ENCODE data around the gene TRNAU1AP. TPM values are rescaled to one million over a fixed set of nuclear protein-coding genes. Genes with fewer than 3 reads are reported as not detected.

TRNAU1AP gene
- total and polyA plus RNA-seq, 2 of the 13 experiments (the other 11 are each of a cell fraction or from before 2014, with no cell fraction given), result 29.0 to 42.9 TPM

DNA sequence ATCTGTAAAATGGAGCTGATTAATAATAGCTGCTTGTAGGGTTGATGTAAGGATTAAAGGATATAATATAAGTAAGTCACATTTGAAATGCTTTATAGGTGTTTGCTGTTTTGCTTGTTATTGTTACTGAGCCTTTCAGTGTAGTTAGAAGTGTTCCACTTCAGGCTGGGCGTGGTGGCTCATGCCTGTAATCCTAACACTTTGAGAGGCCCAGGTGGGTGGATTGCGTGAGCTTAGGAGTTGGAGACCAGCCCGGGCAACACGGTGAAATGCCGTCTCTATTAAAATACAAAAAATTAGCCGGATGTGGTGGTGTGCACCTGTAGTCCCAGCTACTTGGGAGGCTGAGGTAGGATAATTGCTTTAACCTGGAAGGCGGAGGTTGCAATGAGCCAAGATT lies 12.2 kb downstream of the TRNAU1AP start:
- CTCF ChIA-PET (ENCODE audit: low intra/inter-chr PET ratio, low total read pairs), result no interaction called here
- Histone ChIP-seq H3K9ac (ENCODE audit: insufficient read depth, low read depth, low read length) (no peak overlapping the region), H4K20me1 (ENCODE audit: insufficient read depth, low read length) (no peaks in the 10 kb centered on the region), H3K4me2 (ENCODE audit: low read depth, low read length) (no peak overlapping the region), H3K27me3 (ENCODE audit: control insufficient read depth in 1 of 2, insufficient read depth in 2 of 2, low read length in 2 of 2) (no peaks in the 10 kb centered on the region), H3K27ac (ENCODE audit: extremely low read length, insufficient read depth, low read length) (no peak overlapping the region), H2AFZ (ENCODE audit: low read length) (no peak overlapping the region), H3K79me2 (ENCODE audit: insufficient read depth, low read length) (no peaks in the 10 kb centered on the region), H3K4me1 (ENCODE audit: insufficient read depth, low read length) (no peaks in the 10 kb centered on the region), H3K36me3 (replicated peaks in 1 of 2; ENCODE audit: control insufficient read depth in 1 of 2, insufficient read depth in 2 of 2, low read length in 2 of 2) (peaks cover 19 to 61% of the 10 kb centered on the region in 2 experiments; a peak in 4 of 5 replicates), H3K4me3 (replicated peaks in 1 of 3; ENCODE audit: insufficient read depth in 1 of 3, low read depth in 2 of 3, low read length in 3 of 3) (no peak overlapping the region), H3K9me3 (ENCODE audit: low read length) (no peaks in the 10 kb centered on the region)
- POLR2A ChIA-PET, result interaction anchor here (3.0 kb wide), 1 partner anchor 15 kb away, joined by 25 read pairs; no protein-coding TSS in a partner anchor
- no peak for ATAC-seq
- 96% methylated on average over 7 of the region's 7 CpGs for WGBS (ENCODE audit: low lambda C conversion rate)
- BruUV-seq (replicated peaks), result no TSS peak
- DNase-seq (ENCODE audit: low spot score), result no peak
- in situ Hi-C loops (cut with HindIII; ENCODE audit: extremely low pct_ligation_motif_present, low pct_unique_long_range_greater_than_20kb) (no loop called here), intact Hi-C loops (cut with micrococcal nuclease; ENCODE audit: unreplicated experiment) (no loop called here)
- no peak for FAIRE-seq
- TF ChIP-seq SIX4 (CRISPR knock-in tag; IDR thresholded peaks at IDR 0.05) (no peak), ZNF746 (CRISPR knock-in tag; IDR thresholded peaks at IDR 0.05) (no peak), HOXA3 (CRISPR knock-in tag; IDR thresholded peaks at IDR 0.05) (no peak), ZNF501 (CRISPR knock-in tag; IDR thresholded peaks at IDR 0.05) (no peak), ZBTB42 (CRISPR knock-in tag; IDR thresholded peaks at IDR 0.05) (no peak), JARID2 (CRISPR knock-in tag; IDR thresholded peaks at IDR 0.05; ENCODE audit: insufficient replicate concordance) (no peak), U2AF2 (IDR thresholded peaks at IDR 0.05; ENCODE audit: low read depth, low read length) (no peak), ZNF530 (CRISPR knock-in tag; IDR thresholded peaks at IDR 0.05; ENCODE audit: low read depth) (no peak), ZNF24 (IDR thresholded peaks at IDR 0.05) (no peak)
- TF ChIP-seq, protein P1, sequence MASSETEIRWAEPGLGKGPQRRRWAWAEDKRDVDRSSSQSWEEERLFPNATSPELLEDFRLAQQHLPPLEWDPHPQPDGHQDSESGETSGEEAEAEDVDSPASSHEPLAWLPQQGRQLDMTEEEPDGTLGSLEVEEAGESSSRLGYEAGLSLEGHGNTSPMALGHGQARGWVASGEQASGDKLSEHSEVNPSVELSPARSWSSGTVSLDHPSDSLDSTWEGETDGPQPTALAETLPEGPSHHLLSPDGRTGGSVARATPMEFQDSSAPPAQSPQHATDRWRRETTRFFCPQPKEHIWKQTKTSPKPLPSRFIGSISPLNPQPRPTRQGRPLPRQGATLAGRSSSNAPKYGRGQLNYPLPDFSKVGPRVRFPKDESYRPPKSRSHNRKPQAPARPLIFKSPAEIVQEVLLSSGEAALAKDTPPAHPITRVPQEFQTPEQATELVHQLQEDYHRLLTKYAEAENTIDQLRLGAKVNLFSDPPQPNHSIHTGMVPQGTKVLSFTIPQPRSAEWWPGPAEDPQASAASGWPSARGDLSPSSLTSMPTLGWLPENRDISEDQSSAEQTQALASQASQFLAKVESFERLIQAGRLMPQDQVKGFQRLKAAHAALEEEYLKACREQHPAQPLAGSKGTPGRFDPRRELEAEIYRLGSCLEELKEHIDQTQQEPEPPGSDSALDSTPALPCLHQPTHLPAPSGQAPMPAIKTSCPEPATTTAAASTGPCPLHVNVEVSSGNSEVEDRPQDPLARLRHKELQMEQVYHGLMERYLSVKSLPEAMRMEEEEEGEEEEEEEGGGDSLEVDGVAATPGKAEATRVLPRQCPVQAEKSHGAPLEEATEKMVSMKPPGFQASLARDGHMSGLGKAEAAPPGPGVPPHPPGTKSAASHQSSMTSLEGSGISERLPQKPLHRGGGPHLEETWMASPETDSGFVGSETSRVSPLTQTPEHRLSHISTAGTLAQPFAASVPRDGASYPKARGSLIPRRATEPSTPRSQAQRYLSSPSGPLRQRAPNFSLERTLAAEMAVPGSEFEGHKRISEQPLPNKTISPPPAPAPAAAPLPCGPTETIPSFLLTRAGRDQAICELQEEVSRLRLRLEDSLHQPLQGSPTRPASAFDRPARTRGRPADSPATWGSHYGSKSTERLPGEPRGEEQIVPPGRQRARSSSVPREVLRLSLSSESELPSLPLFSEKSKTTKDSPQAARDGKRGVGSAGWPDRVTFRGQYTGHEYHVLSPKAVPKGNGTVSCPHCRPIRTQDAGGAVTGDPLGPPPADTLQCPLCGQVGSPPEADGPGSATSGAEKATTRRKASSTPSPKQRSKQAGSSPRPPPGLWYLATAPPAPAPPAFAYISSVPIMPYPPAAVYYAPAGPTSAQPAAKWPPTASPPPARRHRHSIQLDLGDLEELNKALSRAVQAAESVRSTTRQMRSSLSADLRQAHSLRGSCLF (CRISPR knock-in tag; IDR thresholded peaks at IDR 0.05; ENCODE audit: borderline replicate concordance), result no peak
- TF ChIP-seq, protein P2, sequence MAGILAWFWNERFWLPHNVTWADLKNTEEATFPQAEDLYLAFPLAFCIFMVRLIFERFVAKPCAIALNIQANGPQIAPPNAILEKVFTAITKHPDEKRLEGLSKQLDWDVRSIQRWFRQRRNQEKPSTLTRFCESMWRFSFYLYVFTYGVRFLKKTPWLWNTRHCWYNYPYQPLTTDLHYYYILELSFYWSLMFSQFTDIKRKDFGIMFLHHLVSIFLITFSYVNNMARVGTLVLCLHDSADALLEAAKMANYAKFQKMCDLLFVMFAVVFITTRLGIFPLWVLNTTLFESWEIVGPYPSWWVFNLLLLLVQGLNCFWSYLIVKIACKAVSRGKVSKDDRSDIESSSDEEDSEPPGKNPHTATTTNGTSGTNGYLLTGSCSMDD (CRISPR knock-in tag; IDR thresholded peaks at IDR 0.05), result no peak
- TF ChIP-seq, protein P3, sequence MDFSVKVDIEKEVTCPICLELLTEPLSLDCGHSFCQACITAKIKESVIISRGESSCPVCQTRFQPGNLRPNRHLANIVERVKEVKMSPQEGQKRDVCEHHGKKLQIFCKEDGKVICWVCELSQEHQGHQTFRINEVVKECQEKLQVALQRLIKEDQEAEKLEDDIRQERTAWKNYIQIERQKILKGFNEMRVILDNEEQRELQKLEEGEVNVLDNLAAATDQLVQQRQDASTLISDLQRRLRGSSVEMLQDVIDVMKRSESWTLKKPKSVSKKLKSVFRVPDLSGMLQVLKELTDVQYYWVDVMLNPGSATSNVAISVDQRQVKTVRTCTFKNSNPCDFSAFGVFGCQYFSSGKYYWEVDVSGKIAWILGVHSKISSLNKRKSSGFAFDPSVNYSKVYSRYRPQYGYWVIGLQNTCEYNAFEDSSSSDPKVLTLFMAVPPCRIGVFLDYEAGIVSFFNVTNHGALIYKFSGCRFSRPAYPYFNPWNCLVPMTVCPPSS (IDR thresholded peaks at IDR 0.05), result no peak
- TF ChIP-seq, protein P4, sequence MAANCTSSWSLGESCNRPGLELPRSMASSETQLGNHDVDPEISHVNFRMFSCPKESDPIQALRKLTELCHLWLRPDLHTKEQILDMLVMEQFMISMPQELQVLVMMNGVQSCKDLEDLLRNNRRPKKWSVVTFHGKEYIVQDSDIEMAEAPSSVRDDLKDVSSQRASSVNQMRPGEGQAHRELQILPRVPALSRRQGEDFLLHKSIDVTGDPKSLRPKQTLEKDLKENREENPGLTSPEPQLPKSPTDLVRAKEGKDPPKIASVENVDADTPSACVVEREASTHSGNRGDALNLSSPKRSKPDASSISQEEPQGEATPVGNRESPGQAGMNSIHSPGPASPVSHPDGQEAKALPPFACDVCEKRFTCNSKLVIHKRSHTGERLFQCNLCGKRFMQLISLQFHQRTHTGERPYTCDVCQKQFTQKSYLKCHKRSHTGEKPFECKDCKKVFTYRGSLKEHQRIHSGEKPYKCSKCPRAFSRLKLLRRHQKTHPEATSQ (CRISPR knock-in tag; IDR thresholded peaks at IDR 0.05; ENCODE audit: borderline replicate concordance), result no peak
